Esophagus squamous epithelium (tissue), 5 donors: ENCODE data around the gene C2orf49. TPM values are rescaled to one million over a fixed set of nuclear protein-coding genes. Genes with fewer than 3 reads are reported as not detected.

Experiments
- DNase-seq: peaks from one replicate; lab custom pipeline; 2025; lab: John Stamatoyannopoulos, UW
- H3K27ac ChIP-seq, 4 donors: fragments of 200-600 bp; sonication (generic); one replicate each; pipeline ENCODE4 v1.5.1; 2016 to 2019; ENCODE audit warnings: mild to moderate bottlenecking in 1 of 4
- H3K27me3 ChIP-seq, 4 donors: fragments of 200-600 bp; sonication (generic); 1 replicate in 3 of 4; 2 replicates in 1 of 4; pipeline versions ENCODE4 v1.5.1 to v1.6.0; 2017 to 2021; ENCODE audit warnings: antibody characterized with exemption in 1 of 4
- H3K36me3 ChIP-seq, 3 donors: fragments of 200-600 bp; sonication (generic); one replicate each; pipeline ENCODE4 v1.5.1; 2016 to 2019
- H3K4me1 ChIP-seq, 3 donors: fragments of 200-600 bp; sonication (generic); one replicate each; pipeline ENCODE4 v1.5.1; 2017 to 2019
- H3K4me3 ChIP-seq, 4 donors: fragments of 200-600 bp; sonication (generic); 1 replicate in 3 of 4; 2 replicates in 1 of 4; pipeline ENCODE4 v1.5.1; 2016 to 2019; ENCODE audit warnings: mild to moderate bottlenecking in 2 of 4, moderate library complexity in 1 of 4
- H3K9me3 ChIP-seq, 3 donors: fragments of 200-600 bp; sonication (generic); one replicate each; pipeline ENCODE4 v1.5.1; 2016 to 2019
- CTCF ChIP-seq, 6 experiments: fragments of 450-650 bp in 4 of 6; fragments of 200-600 bp in 2 of 6; sonication (generic) in 2 of 6; IDR thresholded peaks; one replicate each; pipeline ENCODE4 v1.5.1; 2016 to 2019; ENCODE audit warnings: antibody characterized with exemption in 6 of 6, mild to moderate bottlenecking in 4 of 6, moderate library complexity in 4 of 6
- POLR2A ChIP-seq, 4 donors: fragments of 450-650 bp; IDR thresholded peaks; one replicate each; pipeline ENCODE4 v1.6.1; 2017; ENCODE audit warnings: antibody characterized with exemption in 4 of 4, mild to moderate bottlenecking in 4 of 4, moderate library complexity in 3 of 4
- WGBS, 2 donors: methylation state at CpG; one replicate each; pipeline ENCODE4 v1.1.5; 2018; 5-methylcytosine and 5-hydroxymethylcytosine counted together
- intact Hi-C: fragments of 100-400 bp; cut with DNase I; formaldehyde crosslinking; loops from one replicate; pipeline ENCODE4 v1.15.0; 2022
- total RNA-seq, 4 donors: library from RNA; depleted of rRNA; stranded (reverse); fragments of >200 nt; gene quantifications; one replicate each; pipeline ENCODE4 v1.1.0, GENCODE V29; 2016
- donor health status: DM: yes; HTN: yes; CAD: no.

C2orf49 gene
- total RNA-seq, 4 donors from 2014 or later = 9.3 to 19.8 (median 12.4) TPM

- 34 to 41% methylated on average over 9 of the region's 9 CpGs for WGBS, 2 donors
- intact Hi-C loops = no loop called here
- H3K36me3 ChIP-seq = peaks cover 0 to 28% (median 0%) of the 10 kb centered on the region in 3 donors
- H3K4me1 ChIP-seq = peaks cover 29 to 100% (median 82%) of the 10 kb centered on the region in 3 donors
- H3K9me3 ChIP-seq = no peaks in the 10 kb centered on the region
- DNase-seq = no peak
- peak overlapping the region; percentile 79 to 95 (median 87) for H3K27ac ChIP-seq
- TF ChIP-seq CTCF (IDR thresholded peaks at IDR 0.05) (no peak), POLR2A (IDR thresholded peaks at IDR 0.05) (no peak)
- no peaks in the 10 kb centered on the region for H3K27me3 ChIP-seq
- peak overlapping the region in 1 of 4 donors; percentile 19 for H3K4me3 ChIP-seq
Observed at GRCh38 chr2:105373895-105374401, 36.6 kb downstream of the C2orf49 start.

GRCh38 chr2:105375001-105375561, 37.7 kb downstream of the C2orf49 start:
- no peak for DNase-seq
- WGBS, 2 donors = 44 to 51% methylated on average over 15 of the region's 15 CpGs
- Histone ChIP-seq H3K9me3 (no peaks in the 10 kb centered on the region), H3K4me3 (no peak overlapping the region), H3K36me3 (peaks cover 0 to 26% (median 0%) of the 10 kb centered on the region in 3 donors), H3K27ac (peak overlapping the region; percentile 79 to 95 (median 87)), H3K4me1 (peaks cover 36 to 100% (median 91%) of the 10 kb centered on the region in 3 donors), H3K27me3 (no peaks in the 10 kb centered on the region)
- intact Hi-C loops = no loop called here
- TF ChIP-seq CTCF (IDR thresholded peaks at IDR 0.05) (no peak), POLR2A (IDR thresholded peaks at IDR 0.05) (no peak)

DNA sequence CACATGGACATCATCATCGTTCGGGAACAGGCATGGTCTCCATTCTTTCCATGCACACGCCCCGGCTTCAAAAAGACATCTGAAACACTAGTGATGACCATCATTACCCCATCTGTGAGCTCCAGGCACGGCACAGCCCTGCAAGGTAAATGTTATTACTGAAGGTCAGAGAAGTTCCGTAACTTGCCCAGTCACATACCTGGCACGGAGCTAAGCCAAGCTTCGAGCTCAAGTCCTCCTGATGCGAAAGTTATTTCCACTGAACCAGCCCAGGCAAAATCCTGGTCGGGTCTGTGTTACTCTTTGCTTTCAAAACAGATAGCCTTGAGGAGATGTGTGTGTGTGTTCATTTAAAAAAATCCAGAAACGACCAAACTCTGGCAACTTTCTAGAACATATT, 38.7 kb downstream of the C2orf49 start:
- Histone ChIP-seq H3K36me3 (peaks cover 0 to 18% (median 0%) of the 10 kb centered on the region in 3 donors), H3K27me3 (no peaks in the 10 kb centered on the region), H3K4me1 (peaks cover 43 to 100% (median 94%) of the 10 kb centered on the region in 3 donors), H3K9me3 (no peaks in the 10 kb centered on the region), H3K27ac (peak overlapping the region; percentile 79 to 95 (median 87)), H3K4me3 (no peak overlapping the region)
- 39 to 51% methylated on average over 8 to 10 of the region's 11 CpGs for WGBS, 2 donors
- TF ChIP-seq CTCF (IDR thresholded peaks at IDR 0.05) (no peak), POLR2A (IDR thresholded peaks at IDR 0.05) (no peak)
- intact Hi-C loops = no loop called here
- no peak for DNase-seq

DNA sequence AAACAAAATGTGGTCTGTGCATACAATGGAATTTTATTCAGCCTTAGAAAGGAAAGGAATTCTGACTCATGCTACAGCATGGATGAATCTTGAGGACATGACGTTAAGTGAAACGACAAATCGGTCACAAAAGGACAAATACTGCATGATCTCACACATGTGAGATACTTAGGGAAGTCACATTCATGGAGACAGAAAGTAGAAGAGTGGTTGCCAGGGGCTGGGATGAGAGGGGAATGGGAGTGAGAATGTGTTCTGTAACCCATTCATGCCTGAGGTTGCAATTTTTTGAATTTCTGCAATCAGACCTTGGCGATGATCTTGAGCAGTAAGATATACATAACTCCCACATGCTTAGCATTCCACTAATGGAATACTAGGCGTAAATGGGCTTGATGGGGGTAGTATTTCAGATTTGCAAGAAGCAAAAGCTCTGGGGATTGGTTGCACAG, 39.5 kb downstream of the C2orf49 start:
- 32 to 48% methylated on average over 5 of the region's 5 CpGs for WGBS, 2 donors
- DNase-seq = no peak
- no peak for TF ChIP-seq POLR2A (IDR thresholded peaks at IDR 0.05)
- no peak for TF ChIP-seq CTCF (IDR thresholded peaks at IDR 0.05)
- H3K4me1 ChIP-seq = peaks cover 49 to 100% (median 94%) of the 10 kb centered on the region in 3 donors
- intact Hi-C loops = no loop called here
- no peak overlapping the region for H3K4me3 ChIP-seq
- peaks cover 0 to 18% (median 0%) of the 10 kb centered on the region in 3 donors for H3K36me3 ChIP-seq
- H3K9me3 ChIP-seq = no peaks in the 10 kb centered on the region
- no peaks in the 10 kb centered on the region for H3K27me3 ChIP-seq
- H3K27ac ChIP-seq = peak overlapping the region; percentile 79 to 95 (median 87)

GRCh38 chr2:105377871-105378270, 40.5 kb downstream of the C2orf49 start:
- no peak for TF ChIP-seq POLR2A (IDR thresholded peaks at IDR 0.05)
- no peak for TF ChIP-seq CTCF (IDR thresholded peaks at IDR 0.05)
- no peaks in the 10 kb centered on the region for H3K27me3 ChIP-seq
- peaks cover 0 to 17% (median 0%) of the 10 kb centered on the region in 3 donors for H3K36me3 ChIP-seq
- no peak overlapping the region for H3K4me3 ChIP-seq
- DNase-seq = no peak
- H3K4me1 ChIP-seq = peaks cover 48 to 100% (median 92%) of the 10 kb centered on the region in 3 donors
- WGBS, 2 donors = 54 to 64% methylated on average over 3 of the region's 3 CpGs
- H3K27ac ChIP-seq = peak overlapping the region; percentile 79 to 87 (median 86)
- intact Hi-C loops = no loop called here
- H3K9me3 ChIP-seq = no peaks in the 10 kb centered on the region
